DOHH2 (cell line): ENCODE data around the gene LGALSL.

Experiments used
- EZH2phosphoT487 ChIP-seq: fragments of 200-600 bp; sonication (generic); IDR thresholded peaks from 2 replicates; pipeline ENCODE4 v1.6.1; 2017; ENCODE audit warnings: borderline replicate concordance, mild to moderate bottlenecking, antibody characterized with exemption, low read length, moderate library complexity, mixed read lengths
- TF ChIP-seq, protein P1 (sequence below): fragments of 200-600 bp; sonication (generic); IDR thresholded peaks from one replicate; pipeline ENCODE4 v1.5.1; 2014; ENCODE audit warnings: antibody characterized with exemption, mild to moderate bottlenecking, low read depth, low read length; ENCODE audit not compliant: poor library complexity, severe bottlenecking

DNA sequence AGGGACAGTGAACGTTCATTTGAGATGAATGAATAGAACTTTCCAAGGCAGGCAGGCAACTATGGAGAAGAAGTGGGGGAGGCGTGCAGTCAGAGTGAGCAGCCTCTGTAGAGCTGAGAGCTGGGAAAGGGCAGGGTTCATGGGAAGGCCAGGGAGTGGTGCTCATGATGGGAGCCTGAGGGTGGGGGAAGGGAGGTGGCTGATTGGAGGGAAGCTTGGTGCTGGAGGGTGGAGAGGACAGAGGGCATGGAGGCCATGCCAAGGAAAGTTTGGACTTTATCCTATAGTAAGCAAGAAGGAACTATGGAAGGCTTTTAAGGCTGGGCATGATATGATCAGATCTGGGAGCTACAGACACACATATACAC, 47.6 kb upstream of the LGALSL start:
- TF ChIP-seq, protein P1, sequence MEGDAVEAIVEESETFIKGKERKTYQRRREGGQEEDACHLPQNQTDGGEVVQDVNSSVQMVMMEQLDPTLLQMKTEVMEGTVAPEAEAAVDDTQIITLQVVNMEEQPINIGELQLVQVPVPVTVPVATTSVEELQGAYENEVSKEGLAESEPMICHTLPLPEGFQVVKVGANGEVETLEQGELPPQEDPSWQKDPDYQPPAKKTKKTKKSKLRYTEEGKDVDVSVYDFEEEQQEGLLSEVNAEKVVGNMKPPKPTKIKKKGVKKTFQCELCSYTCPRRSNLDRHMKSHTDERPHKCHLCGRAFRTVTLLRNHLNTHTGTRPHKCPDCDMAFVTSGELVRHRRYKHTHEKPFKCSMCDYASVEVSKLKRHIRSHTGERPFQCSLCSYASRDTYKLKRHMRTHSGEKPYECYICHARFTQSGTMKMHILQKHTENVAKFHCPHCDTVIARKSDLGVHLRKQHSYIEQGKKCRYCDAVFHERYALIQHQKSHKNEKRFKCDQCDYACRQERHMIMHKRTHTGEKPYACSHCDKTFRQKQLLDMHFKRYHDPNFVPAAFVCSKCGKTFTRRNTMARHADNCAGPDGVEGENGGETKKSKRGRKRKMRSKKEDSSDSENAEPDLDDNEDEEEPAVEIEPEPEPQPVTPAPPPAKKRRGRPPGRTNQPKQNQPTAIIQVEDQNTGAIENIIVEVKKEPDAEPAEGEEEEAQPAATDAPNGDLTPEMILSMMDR, result no peak
- no peak for TF ChIP-seq EZH2phosphoT487
